GM19468 (cell line): Measurements from ENCODE around the gene PLS1.
"Not testable (repeated sequence)": the region's sequence is repeated elsewhere in the genome, so short reads cannot be mapped to it uniquely, and the experiment has no call there.

ENCODE experiments used
- ATAC-seq: cut with Tn5 transposase; IDR thresholded peaks from one replicate; pipeline ENCODE4 v1.9.1; 2021; ENCODE audit warnings: mild to moderate bottlenecking, moderate library complexity, moderate number of reproducible peaks; ENCODE audit not compliant: unreplicated experiment; ENCODE audit errors: extremely low read depth

The PLS1 gene

DNA sequence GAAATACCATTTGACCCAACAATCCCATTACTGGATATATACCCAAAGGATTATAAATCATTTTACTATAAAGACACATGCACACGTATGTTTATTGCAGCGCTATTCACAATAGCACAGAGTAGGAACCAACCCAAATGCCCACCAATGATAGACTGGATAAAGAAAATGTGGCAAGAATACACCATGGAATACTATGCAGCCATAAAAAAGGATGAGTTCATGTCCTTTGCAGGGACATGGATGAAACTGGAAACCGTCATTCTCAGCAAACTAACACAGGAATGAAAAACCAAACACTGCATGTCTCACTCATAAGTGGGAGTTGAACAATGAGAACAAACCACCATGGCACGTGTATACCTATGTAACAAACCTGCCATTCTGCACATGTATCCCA, 154.3 kb downstream of the PLS1 start:
- ATAC-seq = not testable (repeated sequence)

DNA sequence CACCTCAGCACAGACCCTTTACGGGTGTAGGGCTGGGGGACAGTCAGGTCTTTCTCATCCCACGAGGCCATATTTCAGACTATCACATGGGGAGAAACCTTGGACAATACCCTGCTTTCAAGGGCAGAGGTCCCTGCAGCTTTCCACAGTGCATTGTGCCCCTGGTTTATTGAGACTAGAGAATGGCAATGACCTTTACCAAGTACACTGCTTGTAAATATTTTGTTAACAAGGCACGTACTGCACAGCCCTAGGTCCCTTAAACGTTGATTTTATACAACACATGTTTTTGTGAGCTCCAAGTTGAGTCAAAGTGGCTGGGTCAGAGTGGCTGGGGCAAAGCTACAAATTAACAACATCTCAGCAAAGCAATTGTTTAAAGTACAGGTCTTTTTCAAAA, 156.4 kb downstream of the PLS1 start:
- ATAC-seq = not testable (repeated sequence)

DNA sequence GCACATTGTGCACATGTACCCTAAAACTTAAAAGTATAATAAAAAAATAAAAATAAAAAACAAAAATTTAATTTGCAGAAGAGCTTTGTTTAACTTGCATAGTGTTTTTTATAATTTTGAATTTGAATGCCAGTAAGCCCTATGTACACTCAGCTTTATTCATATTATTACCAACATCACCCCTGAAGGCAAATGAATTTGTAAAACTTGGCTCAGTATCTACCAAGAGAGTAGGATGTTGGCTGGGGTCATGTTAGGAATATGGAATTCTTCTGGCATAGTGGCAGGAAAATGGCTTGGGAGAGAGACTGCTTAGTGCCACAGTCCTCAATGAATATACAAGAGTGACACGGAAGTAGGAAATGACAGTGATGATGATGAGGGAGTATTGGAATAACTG, 158.3 kb downstream of the PLS1 start:
- no peak for ATAC-seq
